Measurements from ENCODE around the gene GRIN2A. TPM values are rescaled to one million over a fixed set of nuclear protein-coding genes. Genes with fewer than 3 reads are reported as not detected.

GRIN2A gene
- total and polyA plus RNA-seq, 2 donors (not counting 3 experiments of a cell fraction or from before 2014, with no cell fraction given), result not detected

GRCh38 chr16:10085078-10085798, 97.0 kb downstream of the GRIN2A start:
- DNase-seq (ENCODE audit: low read depth, low spot score) (no peak), FAIRE-seq (no peak)
- Histone ChIP-seq H3K4me1 (ENCODE audit: control insufficient read depth, extremely low read depth, insufficient read depth, low read length) (peaks cover 4% of the 10 kb centered on the region), H3K9ac (replicated peaks; ENCODE audit: extremely low read depth, insufficient read depth, low read length) (no peak overlapping the region), H3K9me3 (replicated peaks; ENCODE audit: control insufficient read depth, insufficient read depth, low read length) (no peaks in the 10 kb centered on the region), H3K79me2 (ENCODE audit: control insufficient read depth, insufficient read depth, low read length) (no peaks in the 10 kb centered on the region), H3K27me3 (ENCODE audit: control insufficient read depth in 2 of 2, insufficient read depth in 2 of 2, low read length in 2 of 2) (no peaks in the 10 kb centered on the region), H3K4me3 (replicated peaks in 1 of 3; ENCODE audit: insufficient read depth in 1 of 3, low read depth in 1 of 3, low read length in 3 of 3) (no peak overlapping the region), H2AFZ (ENCODE audit: low read depth, low read length) (no peak overlapping the region), H3K36me3 (ENCODE audit: control insufficient read depth in 2 of 2, extremely low read depth in 1 of 2, insufficient read depth in 2 of 2, low read length in 2 of 2) (no peaks in the 10 kb centered on the region), H4K20me1 (replicated peaks; ENCODE audit: control insufficient read depth, extremely low read depth, insufficient read depth, low read length) (no peaks in the 10 kb centered on the region), H3K4me2 (ENCODE audit: insufficient read depth, low read length) (no peak overlapping the region), H3K9me1 (replicated peaks; ENCODE audit: control insufficient read depth, extremely low read depth, insufficient read depth, low read length) (no peaks in the 10 kb centered on the region), H3K27ac (ENCODE audit: insufficient read depth, low read depth, low read length) (no peak overlapping the region)
- CTCF ChIA-PET, result no interaction called here
- intact Hi-C loops (cut with micrococcal nuclease), result no loop called here
- POLR2A ChIA-PET, result no interaction called here
- dilution Hi-C loops (cut with MboI; ENCODE audit: extremely low pct_ligation_motif_present, low sequenced_read_pairs), result no loop called here
- BruUV-seq (replicated peaks), result no TSS peak
- TF ChIP-seq MAX (IDR thresholded peaks at IDR 0.05; ENCODE audit: insufficient read depth, insufficient read length) (no peak), EZH2 (IDR thresholded peaks at IDR 0.05; ENCODE audit: borderline replicate concordance, low read depth, low read length, severe bottlenecking) (no peak), JUN (IDR thresholded peaks at IDR 0.05; ENCODE audit: borderline replicate concordance, insufficient read depth, insufficient read length, low read depth) (no peak), POLR2AphosphoS5 (IDR thresholded peaks at IDR 0.05; ENCODE audit: insufficient read depth, low read depth, low read length) (no peak), POLR2A (IDR thresholded peaks at IDR 0.05; ENCODE audit: low read depth, low read length) (no peak), CTCF (IDR thresholded peaks at IDR 0.05; ENCODE audit: extremely low read depth in 1 of 2, insufficient read depth in 1 of 2, low read depth in 1 of 2, low read length in 2 of 2) (no peak), FOS (IDR thresholded peaks at IDR 0.05; ENCODE audit: borderline replicate concordance, insufficient read depth, low read length) (no peak), MYC (IDR thresholded peaks at IDR 0.05; ENCODE audit: low read depth, low read length) (no peak), GATA2 (IDR thresholded peaks at IDR 0.05; ENCODE audit: insufficient read depth, insufficient read length, low read depth, low read length) (no peak)
